Vagina (tissue), 2 donors: ENCODE data around the gene TLE4. TPM values are rescaled to one million over a fixed set of nuclear protein-coding genes. Genes with fewer than 3 reads are reported as not detected.

Source experiments
- DNase-seq, 2 donors: peaks; one replicate each; pipeline ENCODE4 v3.0.0-alpha.2; 2017; ENCODE audit errors: extremely low spot score in 2 of 2
- H3K27ac ChIP-seq: fragments of 200-600 bp; sonication (generic); one replicate; pipeline ENCODE4 v1.5.1; 2019
- H3K27me3 ChIP-seq: fragments of 200-600 bp; sonication (generic); one replicate; pipeline ENCODE4 v1.5.1; 2019
- H3K36me3 ChIP-seq, 2 donors: fragments of 200-600 bp; sonication (generic); one replicate each; pipeline ENCODE4 v1.5.1; 2017 to 2019
- H3K4me1 ChIP-seq: fragments of 200-600 bp; sonication (generic); one replicate; pipeline ENCODE4 v1.5.1; 2019
- H3K4me3 ChIP-seq, 2 donors: fragments of 200-600 bp; sonication (generic); 1 replicate in 1 of 2; 2 replicates in 1 of 2; pipeline ENCODE4 v1.5.1; 2016 to 2019
- H3K9me3 ChIP-seq: fragments of 200-600 bp; sonication (generic); one replicate; pipeline ENCODE4 v1.5.1; 2019
- CTCF ChIP-seq, 3 experiments: fragments of 450-650 bp in 2 of 3; fragments of 200-600 bp in 1 of 3; sonication (generic) in 1 of 3; IDR thresholded peaks; one replicate each; pipeline ENCODE4 v1.5.1; 2017 to 2019; ENCODE audit warnings: antibody characterized with exemption in 3 of 3, mild to moderate bottlenecking in 2 of 3, moderate library complexity in 2 of 3
- POLR2A ChIP-seq, 2 donors: fragments of 450-650 bp; IDR thresholded peaks; one replicate each; pipeline ENCODE4 v1.6.1; 2017; ENCODE audit warnings: antibody characterized with exemption in 2 of 2, mild to moderate bottlenecking in 2 of 2, moderate library complexity in 2 of 2
- POLR2AphosphoS5 ChIP-seq, 2 donors: sonication (generic); formaldehyde crosslinking; IDR thresholded peaks; one replicate each; pipeline ENCODE4 v1.9.0; 2017; ENCODE audit warnings: antibody characterized with exemption in 2 of 2, mild to moderate bottlenecking in 2 of 2, low read depth in 1 of 2; ENCODE audit not compliant: insufficient read depth in 1 of 2
- intact Hi-C: fragments of 100-400 bp; cut with DNase I; formaldehyde crosslinking; loops from one replicate; pipeline ENCODE4 v1.15.1; 2023
- total RNA-seq: library from RNA; depleted of rRNA; stranded (reverse); fragments of >200 nt; gene quantifications from one replicate; pipeline ENCODE4 v1.2.3, GENCODE V29; 2016

The TLE4 gene
- total RNA-seq, 1 donor from 2014 or later = 49.8 TPM

GRCh38 chr9:79693750-79694149 is 122.0 kb downstream of the TLE4 start:
- no peaks in the 10 kb centered on the region for H3K9me3 ChIP-seq
- no peak for DNase-seq
- intact Hi-C loops = no loop called here
- H3K27ac ChIP-seq = no peak overlapping the region
- H3K36me3 ChIP-seq = no peaks in the 10 kb centered on the region
- H3K27me3 ChIP-seq = no peaks in the 10 kb centered on the region
- no peak for TF ChIP-seq POLR2AphosphoS5 (IDR thresholded peaks at IDR 0.05; ENCODE audit: insufficient read depth in 1 of 2, low read depth in 1 of 2)
- TF ChIP-seq POLR2A (IDR thresholded peaks at IDR 0.05) = no peak
- TF ChIP-seq CTCF (IDR thresholded peaks at IDR 0.05) = no peak
- no peak overlapping the region for H3K4me3 ChIP-seq
- H3K4me1 ChIP-seq = peaks cover 7% of the 10 kb centered on the region

GRCh38 chr9:79694208-79694607 is 122.4 kb downstream of the TLE4 start:
- Histone ChIP-seq H3K4me1 (peaks cover 7% of the 10 kb centered on the region), H3K36me3 (no peaks in the 10 kb centered on the region), H3K27ac (no peak overlapping the region), H3K9me3 (no peaks in the 10 kb centered on the region), H3K4me3 (no peak overlapping the region), H3K27me3 (no peaks in the 10 kb centered on the region)
- intact Hi-C loops = no loop called here
- DNase-seq = no peak
- TF ChIP-seq CTCF (IDR thresholded peaks at IDR 0.05) (no peak), POLR2A (IDR thresholded peaks at IDR 0.05) (no peak), POLR2AphosphoS5 (IDR thresholded peaks at IDR 0.05; ENCODE audit: insufficient read depth in 1 of 2, low read depth in 1 of 2) (no peak)

- no peak for TF ChIP-seq CTCF (IDR thresholded peaks at IDR 0.05)
- TF ChIP-seq POLR2AphosphoS5 (IDR thresholded peaks at IDR 0.05; ENCODE audit: insufficient read depth in 1 of 2, low read depth in 1 of 2) = no peak
- no peak for TF ChIP-seq POLR2A (IDR thresholded peaks at IDR 0.05)
Measured at GRCh38 chr9:79694676-79695400, 123.1 kb downstream of the TLE4 start.

GRCh38 chr9:79695531-79696175 is 123.9 kb downstream of the TLE4 start:
- no peak for DNase-seq
- H3K27me3 ChIP-seq = no peaks in the 10 kb centered on the region
- TF ChIP-seq POLR2A (IDR thresholded peaks at IDR 0.05) = no peak
- TF ChIP-seq POLR2AphosphoS5 (IDR thresholded peaks at IDR 0.05; ENCODE audit: insufficient read depth in 1 of 2, low read depth in 1 of 2) = no peak
- TF ChIP-seq CTCF (IDR thresholded peaks at IDR 0.05) = no peak
- no peak overlapping the region for H3K27ac ChIP-seq
- H3K4me3 ChIP-seq = no peak overlapping the region
- H3K9me3 ChIP-seq = no peaks in the 10 kb centered on the region
- intact Hi-C loops = no loop called here
- no peaks in the 10 kb centered on the region for H3K36me3 ChIP-seq
- peaks cover 7% of the 10 kb centered on the region for H3K4me1 ChIP-seq

More at GRCh38 chr9:79694676-79695400, 123.1 kb downstream of the TLE4 start:
- Histone ChIP-seq H3K4me1 (peaks cover 7% of the 10 kb centered on the region), H3K27me3 (no peaks in the 10 kb centered on the region), H3K4me3 (no peak overlapping the region), H3K27ac (no peak overlapping the region), H3K36me3 (no peaks in the 10 kb centered on the region), H3K9me3 (no peaks in the 10 kb centered on the region)
- DNase-seq = no peak
- intact Hi-C loops = no loop called here

- TF ChIP-seq CTCF (IDR thresholded peaks at IDR 0.05) (no peak), POLR2A (IDR thresholded peaks at IDR 0.05) (no peak), POLR2AphosphoS5 (IDR thresholded peaks at IDR 0.05; ENCODE audit: insufficient read depth in 1 of 2, low read depth in 1 of 2) (no peak)
- Histone ChIP-seq H3K27me3 (no peaks in the 10 kb centered on the region), H3K4me1 (peaks cover 6% of the 10 kb centered on the region), H3K36me3 (no peaks in the 10 kb centered on the region), H3K4me3 (no peak overlapping the region), H3K9me3 (no peaks in the 10 kb centered on the region), H3K27ac (no peak overlapping the region)
- intact Hi-C loops = no loop called here
- DNase-seq = no peak
Measured at GRCh38 chr9:79698967-79699366, 127.2 kb downstream of the TLE4 start.
